Right ventricle myocardium inferior (tissue), 1 donor: ENCODE measurements around the gene TFDP2. TPM values are rescaled to one million over a fixed set of nuclear protein-coding genes. Genes with fewer than 3 reads are reported as not detected.
"Not testable (repeated sequence)": the region's sequence is repeated elsewhere in the genome, so short reads cannot be mapped to it uniquely, and the experiment has no call there.

ENCODE experiments used
- ATAC-seq: fragments of 200-7000 bp; cut with Tn5 transposase; one replicate; pipeline ENCODE4 v1.9.1; 2020; ENCODE audit warnings: mild to moderate bottlenecking, moderate library complexity
- DNase-seq: peaks from one replicate; pipeline ENCODE4 v3.0.0; 2021; ENCODE audit errors: missing footprints
- intact Hi-C: fragments of 100-400 bp; cut with DNase I; formaldehyde crosslinking; loops from one replicate; pipeline ENCODE4 v1.11.0; 2022
- long read RNA-seq: library from polyadenylated mRNA; unstranded; transcript quantifications from one replicate; pipeline ENCODE4 v2.0.0, GENCODE V29; 2021
- total RNA-seq: library from RNA; stranded (reverse); fragmentation: NEBNext Ultra II Directional; extraction: Animal tissue kit (Norgen Biotek cat#: 25700); gene quantifications from one replicate; pipeline ENCODE4 v1.2.1, GENCODE V29; 2021
- donor health status: DM: no; HTN: yes; CAD: no; lungs with severe emphysema.

Gene TFDP2
- 56.1 TPM for total RNA-seq
- long read RNA-seq, full-length matches to known transcripts: 4 of 16 reads
- long read RNA-seq, partial matches to known transcripts: 1 of 16 reads
- long read RNA-seq, other reads (novel, unspliced or antisense): 11 of 16 reads

DNA sequence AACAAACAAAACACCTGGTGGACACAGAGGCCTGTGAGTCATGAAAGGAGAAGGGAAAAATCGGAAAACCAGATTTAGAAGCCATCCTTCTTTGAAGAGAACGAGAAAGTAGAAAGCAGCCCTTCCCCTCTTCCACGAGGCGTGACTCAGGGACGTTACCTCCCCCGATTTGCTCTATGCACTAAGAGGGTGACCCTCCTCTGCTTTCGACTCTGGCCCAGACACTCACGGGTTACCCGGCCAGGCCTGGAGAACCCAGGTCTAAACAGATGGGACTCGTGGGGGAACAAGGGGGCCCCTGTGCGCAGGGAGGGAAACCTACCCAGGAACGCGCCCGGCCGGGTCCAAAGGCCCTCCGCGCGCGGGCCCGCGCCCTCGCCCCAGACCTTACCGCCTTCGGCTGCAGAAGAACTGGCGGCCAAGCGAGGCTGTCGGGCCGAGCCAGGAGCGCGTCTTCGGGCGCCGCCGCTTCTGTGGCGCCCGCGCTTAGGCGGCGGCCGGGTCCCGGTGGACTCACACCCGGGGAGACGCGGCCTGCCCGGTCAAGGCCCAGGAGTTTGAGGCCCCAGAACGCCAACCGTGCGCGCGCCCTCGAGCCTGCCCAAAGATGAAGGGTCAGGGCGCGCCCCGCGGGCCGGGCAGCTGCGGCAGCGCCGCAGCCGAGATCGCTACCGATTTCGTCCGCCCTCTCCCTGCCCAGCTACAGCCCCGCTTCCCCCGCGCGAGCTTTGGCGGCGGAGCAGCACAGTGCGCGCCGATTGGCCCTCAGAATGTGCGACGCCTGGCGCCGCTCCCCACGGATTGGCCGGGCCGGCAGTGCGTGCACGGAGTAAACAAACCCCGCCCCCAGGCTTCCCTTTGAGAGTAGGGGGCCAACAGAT is at the start of gene TFDP2:
Gene TFDP2 (minus strand): TSS at position 753 of the 881 bp plus-strand sequence. CDS start 47,795 bp downstream, outside the sequence.
- peak; percentile 100 for ATAC-seq
- intact Hi-C loops: loop anchor here (5.0 kb wide), 1 partner anchor 127 kb away; no protein-coding TSS in a partner anchor

GRCh38 chr3:142188846-142189245 is 39.5 kb upstream of the TFDP2 start:
- intact Hi-C loops: no loop called here

More for the DNA sequence above, at the start of gene TFDP2:
- peak; percentile 96 for DNase-seq

DNA sequence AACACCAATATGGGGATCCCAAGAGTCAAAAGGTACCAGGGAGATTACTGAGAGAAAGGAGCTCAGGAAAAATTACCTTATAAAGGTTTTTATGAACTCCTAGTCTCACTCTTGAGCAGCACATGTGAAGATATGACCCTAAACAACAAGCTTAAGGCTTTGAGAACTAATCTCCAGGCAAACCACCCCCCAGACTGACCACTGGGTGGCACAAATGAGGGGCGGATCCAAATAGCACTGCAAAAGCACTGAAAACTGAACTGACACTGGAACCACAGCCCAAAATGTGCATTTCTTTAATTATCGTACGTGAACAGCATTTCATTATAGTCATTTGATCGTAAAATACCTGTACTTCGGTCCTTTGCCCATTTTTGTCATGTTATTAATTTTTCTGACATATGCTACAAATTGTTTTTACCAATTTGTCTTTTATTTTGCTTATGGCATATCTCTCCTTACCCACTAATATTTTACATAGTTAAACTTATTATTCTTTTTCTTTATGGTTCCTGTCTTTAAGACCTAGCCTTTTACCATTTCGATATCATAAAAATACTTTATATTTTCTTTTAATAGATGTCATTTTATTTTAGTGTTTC is 31.5 kb upstream of the TFDP2 start:
- intact Hi-C loops: loop anchor here (2.0 kb wide), 1 partner anchor 100 kb away; no protein-coding TSS in a partner anchor
- ATAC-seq (no peak), DNase-seq (no peak)

More at GRCh38 chr3:142188846-142189245, 39.5 kb upstream of the TFDP2 start:
- ATAC-seq (no peak), DNase-seq (no peak)

GRCh38 chr3:142175478-142175877 is 26.1 kb upstream of the TFDP2 start:
- DNase-seq (no peak), ATAC-seq (no peak)
- intact Hi-C loops: no loop called here

DNA sequence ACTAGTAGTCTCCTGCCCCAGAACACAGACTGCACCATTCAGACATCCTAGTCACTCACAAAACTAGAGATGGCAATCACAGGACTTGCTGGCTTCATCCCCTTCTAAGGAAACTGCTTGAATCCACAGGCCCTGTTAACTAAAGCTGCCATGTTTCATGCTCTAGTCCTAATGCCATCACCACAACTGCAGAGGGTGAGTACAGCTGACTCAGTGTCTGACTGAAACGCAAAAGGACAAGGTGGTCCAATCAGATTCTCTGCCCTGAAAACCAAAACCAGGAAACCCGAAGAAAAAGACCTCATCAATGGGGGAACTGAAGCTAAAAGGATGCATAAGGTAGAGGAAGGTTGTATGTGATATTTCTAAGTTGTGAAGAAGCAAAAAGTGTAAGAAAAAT is 25.2 kb upstream of the TFDP2 start:
- ATAC-seq: no peak
- intact Hi-C loops: loop anchor here (1.0 kb wide), 1 partner anchor 24 kb away; no protein-coding TSS in a partner anchor
- no peak for DNase-seq

DNA sequence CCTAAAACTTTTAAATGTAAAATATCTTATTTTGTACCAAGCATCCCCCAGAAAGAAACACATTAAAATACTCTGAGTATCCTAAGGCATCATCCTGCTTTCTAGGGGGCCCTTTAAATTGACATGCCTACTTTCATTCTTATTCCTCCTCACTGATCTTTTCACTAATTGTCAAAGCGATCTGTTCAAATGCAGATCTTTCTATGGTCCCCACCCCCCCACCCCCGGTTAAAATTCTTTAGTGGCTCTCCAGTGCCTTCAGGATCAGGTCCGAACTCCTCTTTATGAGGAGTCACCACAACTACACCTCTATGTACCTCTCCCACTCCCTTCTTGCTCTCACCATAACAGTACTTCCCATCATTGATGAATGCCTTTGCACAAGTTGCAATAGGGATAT is 19.2 kb upstream of the TFDP2 start:
- intact Hi-C loops: no loop called here
- no peak for ATAC-seq
- DNase-seq: no peak

DNA sequence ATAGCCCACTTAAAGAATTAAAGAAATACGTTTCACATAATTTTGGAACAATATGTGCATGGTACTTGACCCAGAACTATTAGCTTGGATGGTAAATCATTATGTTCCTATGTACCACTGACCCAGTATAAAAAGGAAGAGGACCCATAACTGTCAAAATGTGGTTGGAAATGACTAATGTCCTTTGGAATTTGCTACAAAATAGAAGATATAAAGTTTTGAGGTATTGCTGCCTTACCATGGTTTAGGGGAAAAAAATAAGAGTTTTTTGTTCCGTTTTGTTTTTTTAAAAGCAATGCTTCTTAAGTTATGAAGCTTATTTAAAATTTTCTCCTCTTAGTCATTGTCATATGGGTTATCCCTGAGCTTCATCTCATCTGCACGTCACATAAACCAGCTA is 15.8 kb upstream of the TFDP2 start:
- DNase-seq (no peak), ATAC-seq (no peak)
- intact Hi-C loops: no loop called here

DNA sequence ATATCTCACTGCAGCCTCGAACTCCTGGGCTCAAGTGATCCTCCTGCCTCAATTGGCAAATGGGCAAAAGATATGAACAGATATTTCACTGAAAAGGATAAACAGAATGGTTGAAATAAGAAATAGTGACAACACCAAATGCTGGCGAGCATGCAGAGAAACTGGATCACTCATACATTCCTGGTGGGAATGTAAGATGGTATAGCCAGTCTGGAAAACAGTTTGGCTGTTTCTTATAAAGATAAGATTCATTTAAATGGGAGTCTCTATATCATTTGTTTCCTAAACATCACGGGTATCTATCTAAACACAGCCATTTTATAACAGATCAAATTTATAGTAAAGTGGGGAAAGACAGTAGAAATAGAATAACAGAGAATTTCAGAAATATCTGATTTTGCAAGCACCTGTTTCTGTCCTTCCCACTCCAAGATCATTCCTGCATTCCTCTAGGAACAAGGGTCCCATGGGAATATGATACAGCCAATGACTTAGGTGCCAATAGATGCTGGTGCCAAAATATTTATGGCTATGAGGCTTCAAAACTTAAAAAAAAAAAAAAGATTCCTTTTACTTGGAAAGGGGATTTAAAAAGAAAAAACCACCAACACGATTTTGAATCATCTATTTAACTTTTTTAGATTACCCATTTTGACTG is 9.9 kb upstream of the TFDP2 start:
- intact Hi-C loops: no loop called here
- no peak for ATAC-seq
- DNase-seq: no peak

GRCh38 chr3:142154186-142154585 is 4.8 kb upstream of the TFDP2 start:
- ATAC-seq (no peak), DNase-seq (no peak)
- intact Hi-C loops: no loop called here

DNA sequence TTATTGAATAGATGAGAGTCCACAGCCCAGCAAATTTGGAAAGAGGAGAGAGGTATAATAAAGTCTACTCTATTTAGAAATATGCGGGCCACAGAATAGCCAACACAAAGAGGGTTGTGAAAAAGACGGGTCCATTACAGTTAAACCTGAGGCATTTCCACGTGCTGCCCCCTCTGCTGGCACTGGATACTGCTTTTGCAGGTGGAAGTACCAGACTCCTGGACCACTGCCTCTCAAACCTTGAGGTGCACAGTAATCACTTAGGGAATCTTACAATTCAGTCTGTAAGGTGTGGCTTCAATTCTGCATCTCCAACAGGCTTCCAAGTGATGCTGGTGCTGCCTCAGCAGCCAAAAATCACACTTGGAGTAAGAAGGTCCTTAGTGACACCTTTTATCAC is 3.0 kb upstream of the TFDP2 start:
- DNase-seq: no peak
- no peak for ATAC-seq
- intact Hi-C loops: no loop called here

DNA sequence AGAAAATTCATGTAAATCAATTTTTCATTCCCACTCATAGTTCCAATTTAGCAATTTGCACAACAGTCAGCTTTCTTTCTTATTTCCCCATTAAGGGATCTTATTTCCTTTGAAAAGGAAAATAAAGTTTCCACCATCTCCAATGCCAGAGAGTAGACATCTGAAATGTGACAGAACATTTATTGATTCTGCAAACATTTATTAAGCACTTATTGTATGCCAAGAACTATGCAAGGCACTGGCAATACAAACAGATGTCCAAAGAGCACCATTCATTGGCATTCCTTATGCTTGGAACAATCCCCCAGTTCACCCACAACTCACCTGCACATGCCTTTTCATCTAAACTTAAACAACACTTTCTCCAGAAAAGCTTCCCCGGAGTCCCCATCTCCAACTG is 2.5 kb upstream of the TFDP2 start:
- DNase-seq (no peak), ATAC-seq (no peak)
- intact Hi-C loops: no loop called here

DNA sequence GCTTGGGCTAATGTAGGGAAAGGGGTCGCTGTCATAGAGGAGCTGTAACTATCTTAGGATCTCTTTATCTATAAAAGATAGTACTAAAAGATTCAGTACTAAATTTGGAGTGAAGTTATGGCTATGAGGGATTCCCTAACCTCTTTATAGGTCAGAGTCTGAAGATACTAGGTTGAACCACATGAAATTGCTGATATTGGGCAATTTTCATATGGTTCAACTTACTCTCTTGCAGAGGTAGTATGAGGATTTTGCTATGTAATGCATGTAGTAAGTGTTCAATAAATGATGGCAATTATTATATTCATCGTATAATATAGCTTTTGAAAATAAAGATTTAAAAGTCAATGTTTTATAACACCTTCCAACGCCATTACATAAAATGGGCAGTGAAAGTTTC is 1.9 kb upstream of the TFDP2 start:
- no peak for DNase-seq
- intact Hi-C loops: no loop called here
- no peak for ATAC-seq

DNA sequence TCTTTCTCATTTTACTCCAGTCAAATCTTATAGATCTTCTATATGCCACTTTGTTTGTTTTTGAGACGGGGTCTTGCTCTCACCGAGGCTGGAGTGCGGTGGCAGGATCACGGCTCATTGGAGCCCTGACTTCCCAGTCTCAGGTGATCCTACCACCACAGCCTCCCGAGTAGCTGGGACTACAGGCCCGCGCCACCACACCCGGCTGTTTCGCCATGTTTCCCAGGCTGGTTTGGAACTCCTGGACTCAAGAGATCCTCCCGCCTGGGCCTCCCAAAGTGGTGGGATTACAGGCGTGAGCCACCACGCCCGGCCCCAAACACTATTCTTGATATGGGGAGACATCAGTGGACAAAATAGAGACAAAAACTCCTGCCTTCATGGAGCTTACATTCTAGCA is 927 bp upstream of the TFDP2 start:
- DNase-seq (no peak), ATAC-seq (no peak)
- intact Hi-C loops: loop anchor here (1.0 kb wide), 1 partner anchor 24 kb away; no protein-coding TSS in a partner anchor

- intact Hi-C loops: loop anchor here (5.0 kb wide), 1 partner anchor 127 kb away; no protein-coding TSS in a partner anchor
- DNase-seq (no peak), ATAC-seq (no peak)
These were observed 289 bp upstream of the TFDP2 start for GRCh38 chr3:142149673-142149992.

GRCh38 chr3:142148044-142148791 is 1.1 kb downstream of the TFDP2 start:
- DNase-seq (no peak), ATAC-seq (no peak)
- intact Hi-C loops: loop anchor here (5.0 kb wide), 1 partner anchor 126 kb away; no protein-coding TSS in a partner anchor

DNA sequence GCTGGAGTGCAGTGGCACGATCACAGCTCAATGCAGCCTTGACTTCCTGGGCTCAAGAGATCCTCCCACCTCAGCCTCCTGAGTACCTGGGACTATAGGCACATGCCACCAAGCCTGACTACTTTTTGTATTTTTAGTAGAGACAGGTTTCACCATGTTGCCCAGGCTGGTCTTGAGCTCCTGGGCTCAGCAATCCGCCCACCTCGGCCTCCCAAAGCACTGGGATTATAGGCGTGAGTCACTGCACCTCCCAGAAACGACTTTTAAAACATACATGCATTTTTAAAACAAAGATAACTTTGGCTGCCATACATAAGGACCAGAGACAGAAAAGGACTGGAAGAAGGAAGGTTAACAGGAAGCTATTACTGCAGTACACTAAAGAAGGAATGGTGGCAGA is 4.8 kb downstream of the TFDP2 start:
- DNase-seq, intact Hi-C loops, ATAC-seq: not testable (repeated sequence)

GRCh38 chr3:142140608-142141285 is 8.6 kb downstream of the TFDP2 start:
- ATAC-seq, DNase-seq, intact Hi-C loops: not testable (repeated sequence)

DNA sequence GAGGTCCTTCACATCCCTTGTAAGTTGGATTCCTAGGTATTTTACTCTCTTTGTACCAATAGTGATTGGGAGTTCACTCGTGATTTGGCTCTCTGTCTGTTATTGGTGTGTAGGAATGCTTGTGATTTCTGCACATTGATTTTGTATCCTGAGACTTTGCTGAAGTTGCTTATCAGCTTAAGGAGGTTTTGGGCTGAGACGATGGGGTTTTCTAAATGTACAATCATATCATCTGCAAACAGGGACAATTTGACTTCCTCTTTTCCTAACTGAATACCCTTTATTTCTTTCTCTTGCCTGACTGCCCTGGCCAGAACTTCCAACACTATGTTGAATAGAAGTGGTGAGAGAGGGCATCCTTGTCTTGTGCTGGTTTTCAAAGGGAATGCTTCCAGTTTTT is 12.3 kb downstream of the TFDP2 start:
- ATAC-seq, intact Hi-C loops, DNase-seq: not testable (repeated sequence)
